K562 (cell line): Measurements from ENCODE around the gene PADI4. TPM values are rescaled to one million over a fixed set of nuclear protein-coding genes. Genes with fewer than 3 reads are reported as not detected.

Experiments
- CREB3L1 ChIP-seq: fragments of 450-650 bp; IDR thresholded peaks from 2 replicates; pipeline ENCODE4 v1.6.1; 2014; ENCODE audit warnings: low read depth, mild to moderate bottlenecking, moderate library complexity, borderline replicate concordance
- CREB5 ChIP-seq: fragments of 250-450 bp; sonication (Bioruptor Pico); IDR thresholded peaks from 2 replicates; pipeline ENCODE4 v1.5.0; 2020; ENCODE audit warnings: mild to moderate bottlenecking
- E4F1 ChIP-seq: fragments of 250-450 bp; sonication (Bioruptor Pico); IDR thresholded peaks from 2 replicates; pipeline ENCODE4 v1.5.0; 2021; ENCODE audit warnings: mild to moderate bottlenecking, borderline replicate concordance
- ETV1 ChIP-seq: fragments of 450-650 bp; conservative IDR thresholded peaks from 2 replicates; pipeline ENCODE4 v1.6.1; 2016; ENCODE audit warnings: missing genetic modification characterization, control low read depth, low read depth, missing compliant biosample characterization
- ETV5 ChIP-seq: sonication (generic); formaldehyde crosslinking; IDR thresholded peaks from 2 replicates; pipeline ENCODE4 v1.4.0; 2020; ENCODE audit warnings: low read depth, mild to moderate bottlenecking, missing genetic modification reagents
- FOXJ2 ChIP-seq: fragments of 200-800 bp; sonication (Bioruptor generic); IDR thresholded peaks from 2 replicates; pipeline ENCODE4 v1.6.1; 2016; ENCODE audit warnings: missing genetic modification characterization, missing compliant biosample characterization
- GABPB1 ChIP-seq: sonication (generic); formaldehyde crosslinking; IDR thresholded peaks from 2 replicates; pipeline ENCODE4 v1.8.0; 2022; ENCODE audit warnings: mild to moderate bottlenecking, missing genetic modification reagents
- MCM2 ChIP-seq: fragments of 450-650 bp; IDR thresholded peaks from 2 replicates; pipeline ENCODE4 v1.6.1; 2017; ENCODE audit warnings: low read depth, mild to moderate bottlenecking
- MYBL2 ChIP-seq, 2 experiments: fragments of 450-650 bp in 1 of 2; sonication (generic) in 1 of 2; formaldehyde crosslinking in 1 of 2; IDR thresholded peaks; 2 replicates each; pipeline versions ENCODE4 v1.6.1 to v1.8.1; 2017 to 2022; ENCODE audit warnings: borderline replicate concordance in 1 of 2, inconsistent platforms in 1 of 2, low read depth in 1 of 2, mild to moderate bottlenecking in 1 of 2, missing genetic modification reagents in 1 of 2, moderate library complexity in 1 of 2
- NCOR1 ChIP-seq: fragments of 450-650 bp; IDR thresholded peaks from 2 replicates; pipeline ENCODE4 v1.6.1; 2016; ENCODE audit warnings: mild to moderate bottlenecking, moderate library complexity
- NFE2L1 ChIP-seq: fragments of 450-650 bp; IDR thresholded peaks from 2 replicates; pipeline ENCODE4 v1.6.1; 2016; ENCODE audit warnings: missing genetic modification characterization, low read depth, mild to moderate bottlenecking, missing compliant biosample characterization, moderate library complexity, borderline replicate concordance
- SIN3B ChIP-seq: fragments of 450-650 bp; IDR thresholded peaks from 2 replicates; pipeline ENCODE4 v1.6.1; 2017; ENCODE audit warnings: low read depth, mild to moderate bottlenecking, moderate library complexity
- SMAD4 ChIP-seq: fragments of 250-450 bp; sonication (Bioruptor Pico); conservative IDR thresholded peaks from 2 replicates; pipeline ENCODE4 v1.8.0; 2021; ENCODE audit warnings: inconsistent platforms, mild to moderate bottlenecking, moderate library complexity
- SPI1 ChIP-seq: IDR thresholded peaks from 2 replicates; pipeline ENCODE4 v1.6.1; 2011; ENCODE audit warnings: low read depth, low read length, control low read depth, borderline replicate concordance
- ZFX ChIP-seq: sonication (generic); formaldehyde crosslinking; IDR thresholded peaks from 2 replicates; pipeline ENCODE4 v1.8.0; 2022; ENCODE audit warnings: mild to moderate bottlenecking, missing genetic modification reagents, moderate library complexity
- ZNF143 ChIP-seq: sonication (generic); formaldehyde crosslinking; IDR thresholded peaks from 2 replicates; pipeline ENCODE4 v1.9.0; 2022; ENCODE audit warnings: mild to moderate bottlenecking, missing genetic modification reagents
- polyA plus RNA-seq, 8 experiments: library from polyadenylated mRNA; depleted of rRNA in 4 of 8; stranded (reverse) in 5 of 8; unstranded in 3 of 8; fragments of >200 nt; fragmentation: Nextera tagmentation in 2 of 8; fragmentation: Illumina TruSeq in 1 of 8; extraction: Ambion mirVana in 2 of 8; extraction: Trizol in 1 of 8; gene quantifications; 2 replicates each; pipeline versions ENCODE4 v1.2.1 to v1.2.3, GENCODE V29; 2011 to 2014; ENCODE audit warnings: inconsistent platforms in 1 of 8, missing spikeins in 1 of 8
- total RNA-seq, 7 experiments: library from RNA; depleted of rRNA in 6 of 7; stranded (reverse); fragments of >200 nt in 6 of 7; fragmentation: Illumina TruSeq in 2 of 7; extraction: Trizol in 2 of 7; gene quantifications; 2 replicates each; pipeline versions ENCODE4 v1.2.1 to v1.2.3, GENCODE V29; 2011 to 2021; ENCODE audit warnings: low replicate concordance in 1 of 7
- TF ChIP-seq, protein P1 (sequence below): fragments of 450-650 bp; IDR thresholded peaks from 2 replicates; pipeline ENCODE4 v1.6.1; 2017; ENCODE audit warnings: antibody characterized with exemption, mild to moderate bottlenecking

Gene PADI4
- total and polyA plus RNA-seq, 9 of the 15 experiments (the other 6 are each of a cell fraction or from before 2014, with no cell fraction given), result 0.22 to 0.33 TPM; not detected in 7

DNA sequence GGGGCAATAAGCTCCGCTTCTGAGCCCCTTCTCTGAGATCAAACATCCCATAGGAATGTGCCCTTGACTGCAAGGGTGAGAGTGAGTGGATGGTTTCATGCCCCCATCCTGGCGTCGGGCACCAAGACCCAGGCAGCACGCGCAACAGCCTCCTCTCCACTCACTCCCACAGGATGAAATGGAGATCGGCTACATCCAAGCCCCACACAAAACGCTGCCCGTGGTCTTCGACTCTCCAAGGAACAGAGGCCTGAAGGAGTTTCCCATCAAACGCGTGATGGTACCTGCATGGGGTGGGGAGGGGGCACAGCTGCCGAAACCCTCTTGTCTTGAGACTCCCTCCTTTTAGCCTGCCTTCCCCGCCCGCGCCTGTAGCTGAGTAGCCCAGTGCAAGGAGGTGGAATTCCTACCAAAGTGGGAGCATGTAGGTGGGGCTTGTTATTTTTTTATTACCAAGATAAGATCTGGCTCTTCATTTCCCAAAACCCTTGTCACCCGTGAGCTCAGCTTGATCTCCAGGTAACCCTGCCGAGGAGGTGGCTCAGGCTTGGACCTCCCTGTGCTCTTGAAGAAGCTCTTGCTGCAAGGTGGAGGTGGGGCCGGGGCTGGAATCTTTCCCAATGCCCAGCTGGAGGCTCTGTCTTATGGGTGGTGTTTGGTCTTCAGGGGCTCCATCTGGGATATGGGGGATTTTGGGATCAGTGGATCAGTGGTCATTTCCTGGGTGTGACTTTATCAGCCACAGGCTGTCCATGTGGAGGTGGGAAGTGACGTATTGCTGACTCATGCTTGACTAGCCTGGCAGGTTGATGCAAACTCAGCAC is 40.0 kb downstream of the PADI4 start (continued):
- TF ChIP-seq NFE2L1, result peak; percentile 86
- no peak for TF ChIP-seq ZNF143 (CRISPR knock-in tag)
- TF ChIP-seq NCOR1, result no peak
- 0 out of 2 replicates have a peak, but pooled peaks have one; percentile 10 for TF ChIP-seq CREB3L1
- TF ChIP-seq E4F1 (CRISPR knock-in tag), result no peak
- 0 out of 2 replicates have a peak, but pooled peaks have one; percentile 39 for TF ChIP-seq ETV1 (tag)
- TF ChIP-seq ZFX (CRISPR knock-in tag), result no peak
- no peak for TF ChIP-seq MCM2
- TF ChIP-seq CREB5 (CRISPR knock-in tag), result no peak
- peak; percentile 62 for TF ChIP-seq SPI1
- TF ChIP-seq, protein P1, sequence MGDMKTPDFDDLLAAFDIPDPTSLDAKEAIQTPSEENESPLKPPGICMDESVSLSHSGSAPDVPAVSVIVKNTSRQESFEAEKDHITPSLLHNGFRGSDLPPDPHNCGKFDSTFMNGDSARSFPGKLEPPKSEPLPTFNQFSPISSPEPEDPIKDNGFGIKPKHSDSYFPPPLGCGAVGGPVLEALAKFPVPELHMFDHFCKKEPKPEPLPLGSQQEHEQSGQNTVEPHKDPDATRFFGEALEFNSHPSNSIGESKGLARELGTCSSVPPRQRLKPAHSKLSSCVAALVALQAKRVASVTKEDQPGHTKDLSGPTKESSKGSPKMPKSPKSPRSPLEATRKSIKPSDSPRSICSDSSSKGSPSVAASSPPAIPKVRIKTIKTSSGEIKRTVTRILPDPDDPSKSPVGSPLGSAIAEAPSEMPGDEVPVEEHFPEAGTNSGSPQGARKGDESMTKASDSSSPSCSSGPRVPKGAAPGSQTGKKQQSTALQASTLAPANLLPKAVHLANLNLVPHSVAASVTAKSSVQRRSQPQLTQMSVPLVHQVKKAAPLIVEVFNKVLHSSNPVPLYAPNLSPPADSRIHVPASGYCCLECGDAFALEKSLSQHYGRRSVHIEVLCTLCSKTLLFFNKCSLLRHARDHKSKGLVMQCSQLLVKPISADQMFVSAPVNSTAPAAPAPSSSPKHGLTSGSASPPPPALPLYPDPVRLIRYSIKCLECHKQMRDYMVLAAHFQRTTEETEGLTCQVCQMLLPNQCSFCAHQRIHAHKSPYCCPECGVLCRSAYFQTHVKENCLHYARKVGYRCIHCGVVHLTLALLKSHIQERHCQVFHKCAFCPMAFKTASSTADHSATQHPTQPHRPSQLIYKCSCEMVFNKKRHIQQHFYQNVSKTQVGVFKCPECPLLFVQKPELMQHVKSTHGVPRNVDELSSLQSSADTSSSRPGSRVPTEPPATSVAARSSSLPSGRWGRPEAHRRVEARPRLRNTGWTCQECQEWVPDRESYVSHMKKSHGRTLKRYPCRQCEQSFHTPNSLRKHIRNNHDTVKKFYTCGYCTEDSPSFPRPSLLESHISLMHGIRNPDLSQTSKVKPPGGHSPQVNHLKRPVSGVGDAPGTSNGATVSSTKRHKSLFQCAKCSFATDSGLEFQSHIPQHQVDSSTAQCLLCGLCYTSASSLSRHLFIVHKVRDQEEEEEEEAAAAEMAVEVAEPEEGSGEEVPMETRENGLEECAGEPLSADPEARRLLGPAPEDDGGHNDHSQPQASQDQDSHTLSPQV, result peak; percentile 72; the same call in 1 of the 2 replicates
- TF ChIP-seq ETV5, result peak; percentile 68; the same call in 1 of the 2 replicates
- TF ChIP-seq SMAD4 (CRISPR knock-in tag), result peak; percentile 66; the same call in 1 of the 2 replicates
- TF ChIP-seq GABPB1 (CRISPR knock-in tag), result no peak
- no peak for TF ChIP-seq FOXJ2 (tag)
- no peak for TF ChIP-seq MYBL2 (IDR thresholded peaks at IDR 0.05; ENCODE audit: low read depth)
- TF ChIP-seq MYBL2 (CRISPR knock-in tag; IDR thresholded peaks at IDR 0.05; ENCODE audit: borderline replicate concordance), result no peak
- TF ChIP-seq SIN3B, result no peak
